Cardiac septum (tissue), 1 donor: Measurements from ENCODE around the gene NEK2. TPM values are rescaled to one million over a fixed set of nuclear protein-coding genes. Genes with fewer than 3 reads are reported as not detected.
A peak's percentile ranks its signal among the peaks of the same experiment; 100 is the strongest.
"Not testable (repeated sequence)": the region's sequence is repeated elsewhere in the genome, so short reads cannot be mapped to it uniquely, and the experiment has no call there.

Experiments
- DNase-seq: peaks from one replicate; pipeline ENCODE4 v3.0.0-alpha.2; 2020; ENCODE audit warnings: low spot score
- intact Hi-C: fragments of 100-400 bp; cut with DNase I; formaldehyde crosslinking; loops from one replicate; pipeline ENCODE4 v1.14.0; 2022
- total RNA-seq: library from RNA; stranded (reverse); fragmentation: NEBNext Ultra II Directional; extraction: Animal tissue kit (Norgen Biotek cat#: 25700); gene quantifications from one replicate; pipeline ENCODE4 v1.2.1, GENCODE V29; 2021
- donor health status: DM: no; HTN: no; CAD: no.

NEK2 gene
- total RNA-seq, 1 donor from 2014 or later, result not detected

DNA sequence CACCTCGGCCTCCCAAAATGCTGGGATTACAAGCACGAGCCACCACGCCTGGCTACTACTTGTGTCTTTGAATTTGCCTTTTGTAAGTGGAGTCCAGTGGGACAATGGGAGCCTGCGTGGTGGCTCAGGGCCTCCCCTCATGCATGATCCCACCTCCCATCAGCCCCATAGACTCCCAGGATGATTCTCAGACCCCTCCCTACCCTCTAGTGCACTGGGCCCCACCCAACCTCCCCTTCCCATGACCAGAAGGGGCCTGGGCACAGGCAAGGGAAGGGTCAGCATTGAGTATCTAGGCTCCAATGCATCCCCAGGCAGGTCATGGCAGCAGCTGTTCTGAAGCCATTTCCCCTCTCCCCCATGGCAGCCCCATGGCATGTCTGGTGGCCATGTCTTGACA lies 18.7 kb downstream of the NEK2 start:
- intact Hi-C loops, result loop anchor here (10.0 kb wide), 1 partner anchor 332 kb away; the partner anchor contains the start of gene TRAF5
- no peak for DNase-seq

DNA sequence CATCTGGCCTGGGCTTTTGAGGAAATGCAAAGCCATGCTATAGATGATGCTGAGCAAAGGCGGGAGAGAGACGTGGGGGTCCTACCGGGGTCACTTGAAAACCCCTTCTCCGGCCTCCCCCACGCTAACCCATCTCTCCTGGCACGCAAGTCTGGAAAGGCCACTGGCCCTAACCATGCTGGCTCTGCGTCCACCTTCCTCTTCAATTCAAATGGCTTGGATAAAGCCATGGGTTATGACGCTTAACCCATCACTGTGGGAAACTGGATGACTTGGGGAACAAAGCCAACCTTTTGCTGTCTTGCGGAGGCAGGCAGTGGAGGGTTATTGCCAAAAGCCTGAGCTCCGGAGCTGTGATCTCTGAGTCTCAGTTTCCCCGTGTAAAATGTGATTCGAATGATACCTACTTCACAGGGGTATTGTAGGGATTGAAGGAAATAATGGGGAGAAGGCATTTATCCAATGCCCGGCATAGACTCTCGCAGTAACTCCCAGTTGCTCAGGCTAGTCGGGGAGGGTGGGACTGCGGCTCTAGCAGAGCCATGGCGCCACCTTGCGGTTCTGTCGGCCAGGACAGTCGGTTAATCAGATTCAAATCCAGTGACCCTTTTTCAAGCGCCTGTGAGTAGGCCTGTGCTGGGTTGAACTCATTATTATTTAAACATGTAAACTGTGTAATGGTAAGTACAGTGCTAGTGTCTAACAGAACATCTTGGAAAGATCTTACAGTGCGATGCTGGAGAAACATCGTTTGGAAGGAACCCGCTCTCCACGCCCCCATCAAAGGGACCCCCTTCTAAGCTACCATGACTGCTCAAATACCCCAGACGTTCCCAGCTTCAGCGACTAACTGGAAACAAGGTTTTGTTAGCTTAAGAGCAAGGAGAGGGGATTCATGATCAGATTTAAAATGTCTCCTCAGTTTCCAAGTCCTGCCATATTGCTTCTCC lies 20.3 kb downstream of the NEK2 start:
- intact Hi-C loops, result loop anchor here (1.0 to 10.0 kb wide), 3 partner anchors 78 to 330 kb away; partner anchors contain the start of gene TRAF5
- DNase-seq, result peak; percentile 92

DNA sequence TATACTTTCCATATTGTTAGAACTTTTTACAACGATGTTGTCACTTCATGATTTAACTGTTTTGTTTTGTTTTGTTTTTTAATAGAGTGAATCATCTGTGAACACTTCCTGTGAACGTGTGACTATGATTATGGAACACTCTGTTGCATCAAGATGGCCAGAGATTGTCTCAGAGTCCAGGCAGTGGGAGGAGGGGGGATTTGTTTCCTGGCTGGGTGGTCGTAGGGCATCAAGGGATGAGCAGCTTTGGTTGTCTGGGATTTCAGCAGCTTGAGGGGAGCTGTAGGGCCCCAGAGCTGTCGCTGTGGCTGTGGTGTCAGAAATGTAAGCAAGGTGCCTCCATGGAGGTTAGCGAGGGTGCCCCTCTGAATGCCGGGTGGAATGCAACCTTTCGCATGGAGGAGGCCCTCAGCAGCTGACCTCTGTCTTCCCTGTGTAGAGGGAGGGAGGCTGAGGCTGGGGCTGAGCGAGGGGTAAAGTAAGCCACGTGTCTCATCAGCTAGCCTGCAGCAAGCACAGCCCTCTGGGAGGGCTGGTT lies 21.4 kb downstream of the NEK2 start:
- intact Hi-C loops, result loop anchor here (2.0 to 10.0 kb wide), 2 partner anchors 139 to 329 kb away; partner anchors contain the start of gene TRAF5
- DNase-seq, result no peak

DNA sequence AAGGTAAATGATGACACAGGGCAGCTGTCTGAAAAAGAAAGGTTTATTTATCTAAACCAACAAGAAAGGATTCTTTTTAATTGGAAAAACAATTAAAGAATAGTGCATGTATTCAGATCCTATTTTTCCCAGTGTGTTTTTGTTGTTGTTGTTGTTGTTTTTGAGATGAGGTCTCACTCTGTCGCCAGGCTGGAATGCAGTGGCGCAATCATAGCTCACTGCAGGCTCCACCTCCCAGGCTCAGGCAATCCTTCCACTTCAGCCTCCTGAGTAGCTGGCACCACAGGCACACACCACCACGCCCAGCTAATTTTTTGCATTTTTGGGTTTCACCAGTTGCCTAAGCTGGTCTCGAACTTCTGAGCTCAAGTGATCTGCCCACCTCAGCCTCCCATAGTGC lies 22.1 kb downstream of the NEK2 start:
- intact Hi-C loops, result loop anchor here (10.0 kb wide), 1 partner anchor 328 kb away; the partner anchor contains the start of gene TRAF5
- no peak for DNase-seq

DNA sequence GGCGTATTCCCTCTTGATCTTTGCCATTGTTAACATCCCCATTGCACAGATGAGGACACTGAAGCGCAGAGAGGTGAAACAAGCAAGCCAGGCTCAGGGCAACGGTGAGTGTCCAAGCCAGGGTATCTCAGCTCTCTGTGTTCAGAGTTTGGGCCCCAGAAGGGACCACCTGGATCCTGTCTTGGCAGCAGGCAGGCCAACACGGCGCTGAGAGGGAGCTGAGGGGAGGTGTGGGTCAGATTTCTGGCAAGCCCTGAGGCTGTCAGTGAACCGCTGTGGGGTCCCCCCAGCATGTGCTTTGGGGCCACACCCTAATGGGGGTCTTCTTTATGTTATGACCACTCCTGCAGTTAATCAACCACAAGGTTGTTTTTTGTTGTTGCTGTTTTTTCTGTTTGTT lies 23.1 kb downstream of the NEK2 start:
- intact Hi-C loops, result loop anchor here (10.0 kb wide), 1 partner anchor 328 kb away; the partner anchor contains the start of gene TRAF5

DNA sequence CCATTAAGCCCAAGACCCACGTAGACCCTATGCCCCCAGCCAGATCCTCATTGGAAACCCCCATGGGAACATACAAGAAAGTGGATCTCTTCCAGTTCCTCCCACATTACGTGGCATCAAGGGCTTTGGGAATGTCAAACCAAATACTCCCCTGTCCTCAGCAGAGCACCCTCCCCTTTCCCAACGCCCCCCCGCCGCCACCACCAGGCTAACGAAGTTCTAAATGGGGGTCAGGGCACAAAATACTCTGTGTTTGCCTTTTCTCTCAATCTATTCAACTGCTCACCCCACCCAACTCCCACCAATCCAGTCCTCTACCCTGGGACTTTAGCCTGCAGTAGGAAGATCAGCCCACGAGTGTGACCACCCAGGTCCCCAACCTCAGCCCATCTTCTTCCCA lies 24.5 kb downstream of the NEK2 start:
- intact Hi-C loops, result loop anchor here (10.0 kb wide), 1 partner anchor 326 kb away; the partner anchor contains the start of gene TRAF5
- no peak for DNase-seq

More for the DNA sequence above, 23.1 kb downstream of the NEK2 start:
- no peak for DNase-seq

DNA sequence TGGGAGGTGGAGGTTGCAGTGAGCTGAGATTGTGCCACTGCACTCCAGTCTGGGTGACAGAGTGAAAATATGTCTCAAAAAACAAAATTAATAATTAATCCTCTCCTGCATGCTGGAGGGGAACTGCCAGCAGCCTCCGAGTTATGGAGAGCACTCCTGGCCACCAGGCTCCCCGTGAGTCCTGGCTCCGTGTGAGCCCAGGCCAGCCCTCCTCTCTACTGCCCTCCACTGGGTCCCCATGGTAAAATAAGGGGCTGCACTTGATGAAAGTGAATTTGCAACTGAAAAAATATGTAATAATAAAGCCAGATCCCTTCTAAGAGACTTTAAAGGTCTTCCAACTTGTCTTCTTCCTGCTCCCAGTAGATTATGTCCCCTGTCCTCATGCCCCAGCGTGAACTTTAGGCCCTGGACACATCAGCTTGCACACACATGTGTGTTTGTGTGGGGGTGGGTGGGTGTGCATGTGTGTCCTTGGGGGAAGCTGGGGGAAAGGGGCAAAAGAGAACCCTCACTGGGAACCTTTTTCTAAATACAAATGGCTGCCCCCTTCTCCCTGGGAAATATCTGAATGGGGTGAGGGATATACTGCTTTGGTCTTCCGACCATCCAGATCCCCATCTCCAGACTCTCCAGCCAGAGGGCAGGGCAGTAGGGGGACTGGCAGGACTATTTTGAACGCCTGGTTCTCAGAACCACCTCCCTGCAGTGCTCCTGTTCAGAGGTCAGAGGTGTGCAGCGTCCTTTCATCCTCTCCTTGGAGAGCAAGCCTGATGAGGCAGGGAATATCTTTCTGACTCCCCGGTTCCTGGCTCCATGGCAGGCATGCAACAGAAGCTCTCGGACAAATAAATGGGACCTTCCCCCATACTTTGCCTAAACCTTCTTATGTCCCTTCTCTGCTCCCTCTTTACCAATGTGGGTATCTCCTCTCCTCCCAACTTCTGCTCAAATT lies 26.2 kb downstream of the NEK2 start:
- intact Hi-C loops, result no loop called here
- DNase-seq, result no peak

DNA sequence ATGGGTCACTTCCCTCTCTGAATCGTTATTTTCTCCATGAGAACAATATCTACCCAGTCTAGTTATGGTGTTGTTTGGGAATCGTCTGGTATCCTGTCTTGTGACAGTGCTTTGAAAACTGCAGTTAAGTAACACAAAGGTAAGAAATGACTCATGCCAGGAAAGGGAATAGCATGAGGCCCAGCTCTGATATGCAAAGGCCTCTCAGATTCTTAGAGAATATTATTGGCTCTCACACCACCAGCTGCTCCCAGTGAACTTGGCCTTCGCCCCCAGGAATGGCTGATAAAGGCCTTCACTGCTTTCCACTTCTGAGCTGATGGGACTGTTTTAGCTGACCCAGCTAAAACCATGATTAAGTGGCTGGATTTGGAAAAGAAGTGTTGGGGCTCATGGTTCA lies 27.1 kb downstream of the NEK2 start:
- intact Hi-C loops, result no loop called here
- no peak for DNase-seq

DNA sequence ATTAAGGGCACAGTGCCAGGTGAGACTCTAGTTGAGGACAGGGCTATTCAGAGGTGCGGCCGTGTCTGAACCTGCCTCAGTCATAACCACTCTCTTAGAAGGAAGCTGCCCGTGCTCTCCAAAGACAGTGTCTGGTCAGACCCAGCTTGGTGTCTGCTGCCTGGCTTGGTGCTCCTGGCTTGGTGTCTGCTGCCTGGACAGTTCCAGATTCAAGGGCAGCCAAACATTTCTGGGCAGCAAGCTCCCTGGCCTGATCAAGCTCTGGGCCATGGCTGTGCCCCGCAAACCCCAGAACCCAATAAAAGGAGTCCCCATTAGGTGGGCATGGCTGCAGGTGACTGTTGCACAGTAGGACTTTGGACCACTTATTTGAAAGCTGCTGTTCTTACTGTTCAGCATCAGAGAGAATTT lies 27.7 kb downstream of the NEK2 start:
- DNase-seq, result no peak
- intact Hi-C loops, result no loop called here

DNA sequence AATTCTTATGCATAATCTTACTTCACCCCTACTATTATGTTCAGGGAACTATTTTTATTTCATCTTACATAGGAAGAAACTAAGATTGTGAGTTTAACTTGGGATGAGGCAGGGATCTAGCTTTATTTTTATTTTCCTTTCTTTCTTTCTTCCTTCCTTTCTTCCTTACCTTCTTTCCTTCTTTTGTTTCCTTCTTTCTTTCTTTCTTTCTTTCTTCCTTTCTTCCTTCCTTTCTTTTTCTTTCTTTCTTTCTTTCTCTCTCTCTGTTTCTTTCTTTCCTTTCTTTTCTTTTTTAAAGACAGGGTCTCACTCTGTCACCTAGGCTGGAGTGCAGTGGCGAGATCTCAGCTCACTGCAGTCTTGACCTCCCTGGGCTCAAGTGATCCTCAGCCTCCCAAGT lies 28.9 kb downstream of the NEK2 start:
- intact Hi-C loops, result no loop called here
- DNase-seq, result no peak

DNA sequence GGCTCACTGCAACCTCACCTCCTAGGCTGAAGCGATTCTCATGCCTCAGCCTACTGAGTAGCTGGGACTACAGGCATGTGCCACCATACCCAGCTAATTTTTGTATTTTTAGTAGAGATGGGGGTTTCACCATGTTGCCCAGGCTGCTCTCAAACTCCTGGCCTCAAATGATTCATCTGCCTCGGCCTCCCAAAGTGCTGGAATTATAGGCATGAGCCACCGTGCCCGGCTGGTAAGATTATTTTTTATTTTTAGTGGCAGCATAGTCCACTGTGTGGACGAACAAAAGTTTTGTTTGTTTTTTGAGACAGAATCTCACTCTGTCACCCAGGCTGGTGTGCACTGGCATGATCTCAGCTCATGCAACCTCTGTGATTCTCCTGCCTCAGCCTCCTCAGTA lies 29.8 kb downstream of the NEK2 start:
- DNase-seq, intact Hi-C loops: not testable (repeated sequence)

DNA sequence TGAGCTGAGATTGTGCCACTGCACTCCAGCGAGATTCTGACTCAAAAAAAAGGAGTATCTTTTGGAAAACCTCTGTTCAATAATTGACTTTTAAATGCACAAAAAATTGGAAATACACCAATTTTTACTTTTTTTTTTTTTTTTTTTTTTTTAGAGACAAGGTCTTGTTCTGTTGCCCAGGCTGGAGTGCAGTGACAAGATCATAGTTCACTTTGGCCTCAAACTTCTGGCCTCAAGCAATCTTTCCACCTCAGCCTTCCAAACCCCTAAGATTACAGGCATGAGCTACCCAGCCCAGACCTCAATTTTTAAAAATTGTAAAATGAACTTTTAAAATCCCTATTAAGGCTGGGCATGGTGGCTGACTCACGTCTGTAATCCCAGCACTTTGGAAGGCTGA lies 30.8 kb downstream of the NEK2 start:
- DNase-seq, result no peak
- intact Hi-C loops, result no loop called here

DNA sequence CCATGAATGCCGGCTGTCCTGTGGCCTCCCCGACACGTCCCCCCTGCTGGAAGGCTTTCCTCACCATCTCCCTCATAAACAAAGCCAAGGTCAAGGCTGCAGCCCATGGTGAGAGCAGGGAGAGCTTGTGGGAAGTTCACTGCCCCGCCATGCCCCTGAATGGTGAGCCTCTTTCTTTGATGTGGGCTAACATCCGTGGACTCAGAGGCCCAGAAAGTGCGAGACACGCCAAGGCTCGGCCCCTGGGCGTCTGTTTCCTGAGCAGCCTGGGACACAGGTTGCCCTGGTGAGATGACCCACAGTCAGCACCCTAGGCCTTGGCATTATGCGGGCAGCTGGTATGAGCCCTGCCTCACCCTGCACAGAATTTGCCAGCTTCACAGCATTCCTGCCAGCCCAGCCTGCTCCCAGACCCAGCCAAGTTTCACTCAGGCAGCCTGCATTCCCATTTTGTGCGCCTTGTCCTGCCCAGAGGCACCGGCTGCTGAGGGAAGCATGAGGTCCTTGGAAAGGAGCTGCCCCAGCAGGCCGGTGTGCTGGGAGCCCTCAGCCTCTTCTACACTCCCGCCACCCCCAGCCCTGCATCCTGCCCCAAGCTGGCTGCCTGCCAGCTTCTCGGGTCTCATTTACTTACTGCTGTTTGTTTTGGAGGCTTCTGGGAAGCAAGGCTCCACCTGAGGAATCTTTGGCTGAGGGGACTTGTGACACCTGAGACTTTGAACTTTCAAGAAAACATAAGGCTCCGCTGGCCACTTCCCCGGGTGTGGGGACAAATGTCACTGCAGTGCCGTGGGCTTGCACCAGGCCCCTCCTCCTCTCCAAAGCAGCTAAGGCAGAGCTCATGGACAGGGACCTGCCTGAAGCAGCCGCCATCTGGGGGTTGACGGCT lies 31.9 kb downstream of the NEK2 start:
- intact Hi-C loops, result no loop called here
- peak; percentile 72 for DNase-seq

DNA sequence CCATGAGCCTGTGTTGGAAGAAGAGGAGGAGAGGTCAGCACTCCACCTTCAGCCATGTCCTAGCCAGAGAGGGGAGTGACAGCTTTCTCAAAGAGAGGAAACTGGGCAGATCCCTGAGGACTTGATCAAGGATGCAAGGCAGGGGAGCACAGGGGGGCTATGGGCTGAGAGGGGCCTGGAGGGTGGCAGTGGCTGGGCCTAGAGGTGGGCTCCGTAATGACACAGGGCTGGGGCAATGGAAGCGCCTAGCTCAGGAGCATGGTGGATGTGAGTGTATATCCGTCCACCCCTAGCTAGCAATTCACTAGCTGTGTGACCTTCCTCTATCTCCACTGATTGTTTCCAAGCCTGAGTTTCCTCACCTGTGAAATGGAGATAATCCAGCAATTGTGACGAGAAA lies 32.6 kb downstream of the NEK2 start:
- intact Hi-C loops, result no loop called here
- DNase-seq, result no peak

DNA sequence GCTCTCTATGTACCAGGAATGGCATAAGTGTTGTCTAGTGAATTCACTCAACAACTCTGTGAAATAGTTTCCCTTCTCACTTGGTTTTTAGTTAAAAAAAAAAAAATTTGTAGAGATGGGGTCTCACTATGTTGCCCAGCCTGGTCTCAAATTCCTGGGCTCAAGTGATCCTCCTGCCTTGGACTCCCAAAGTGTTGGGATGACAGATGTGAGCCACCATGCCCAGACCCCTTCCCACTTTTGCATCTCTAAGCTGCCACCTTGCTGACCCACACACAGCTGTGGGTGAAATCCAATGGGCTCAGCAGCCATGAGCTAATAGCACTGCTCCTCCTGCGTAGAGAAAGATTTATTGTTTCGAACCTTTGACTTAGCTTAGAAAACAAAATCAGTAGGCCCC lies 33.5 kb downstream of the NEK2 start:
- intact Hi-C loops, result no loop called here
- no peak for DNase-seq

DNA sequence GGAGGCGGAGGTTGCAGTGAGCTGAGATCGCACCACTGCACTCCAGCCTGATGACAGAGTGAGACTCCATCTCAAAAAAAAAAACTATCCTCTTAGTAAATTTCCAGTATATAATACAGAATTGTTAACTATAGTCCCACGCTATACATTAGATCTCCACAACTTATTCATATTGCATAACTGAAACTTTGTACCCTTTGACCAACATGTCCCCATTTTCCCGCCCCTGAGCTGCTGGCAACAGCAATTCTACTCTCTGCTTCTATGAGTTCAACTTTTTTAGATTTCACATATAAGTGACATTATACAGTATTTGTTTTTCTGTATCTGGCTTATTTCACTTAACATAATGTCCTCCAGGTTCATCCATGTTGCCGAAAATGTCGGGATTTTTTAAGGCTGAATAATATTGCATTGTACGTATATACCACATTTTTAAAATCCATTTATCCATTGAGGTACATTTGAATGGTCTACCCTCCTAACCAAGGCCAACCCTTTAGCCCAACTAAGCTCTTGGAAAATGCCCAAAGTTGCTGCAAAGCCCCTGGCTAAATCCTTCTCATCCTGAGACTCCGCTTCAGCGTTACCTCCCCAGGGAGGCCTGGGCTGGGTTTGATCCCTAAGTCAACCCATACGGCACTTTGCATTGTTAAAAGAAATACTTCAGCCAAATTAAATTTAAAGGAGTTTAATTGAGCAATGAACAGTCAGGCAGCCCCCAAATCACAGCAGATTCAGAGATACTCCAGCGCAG lies 34.2 kb downstream of the NEK2 start:
- DNase-seq, result no peak
- intact Hi-C loops, result no loop called here

DNA sequence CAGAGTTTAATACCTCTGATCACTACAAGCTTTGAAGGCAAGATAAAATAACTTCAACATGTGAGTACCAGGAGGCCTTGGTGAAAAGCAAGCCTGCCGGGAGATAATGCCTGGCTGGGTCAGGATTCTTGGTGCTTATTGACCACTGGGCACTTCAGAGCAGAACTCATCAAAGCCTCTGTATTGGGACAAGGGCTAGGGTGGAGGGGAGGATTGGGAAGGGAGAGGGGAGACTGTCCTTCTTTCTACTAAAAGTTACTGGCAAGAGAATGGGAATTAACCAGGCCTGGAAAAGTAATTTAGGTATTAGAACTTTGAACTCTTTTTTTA lies 35.2 kb downstream of the NEK2 start:
- peak; percentile 51 for DNase-seq
- intact Hi-C loops, result no loop called here
